CD4-positive, alpha-beta T cell treated with Interleukin-6 for 4 hours (primary cell): ENCODE results near the gene PHC2.

ENCODE experiments used
- DNase-seq: peaks from one replicate; pipeline ENCODE4 v3.0.0-alpha.2; 2020; ENCODE audit warnings: mixed read lengths

The PHC2 gene

DNA sequence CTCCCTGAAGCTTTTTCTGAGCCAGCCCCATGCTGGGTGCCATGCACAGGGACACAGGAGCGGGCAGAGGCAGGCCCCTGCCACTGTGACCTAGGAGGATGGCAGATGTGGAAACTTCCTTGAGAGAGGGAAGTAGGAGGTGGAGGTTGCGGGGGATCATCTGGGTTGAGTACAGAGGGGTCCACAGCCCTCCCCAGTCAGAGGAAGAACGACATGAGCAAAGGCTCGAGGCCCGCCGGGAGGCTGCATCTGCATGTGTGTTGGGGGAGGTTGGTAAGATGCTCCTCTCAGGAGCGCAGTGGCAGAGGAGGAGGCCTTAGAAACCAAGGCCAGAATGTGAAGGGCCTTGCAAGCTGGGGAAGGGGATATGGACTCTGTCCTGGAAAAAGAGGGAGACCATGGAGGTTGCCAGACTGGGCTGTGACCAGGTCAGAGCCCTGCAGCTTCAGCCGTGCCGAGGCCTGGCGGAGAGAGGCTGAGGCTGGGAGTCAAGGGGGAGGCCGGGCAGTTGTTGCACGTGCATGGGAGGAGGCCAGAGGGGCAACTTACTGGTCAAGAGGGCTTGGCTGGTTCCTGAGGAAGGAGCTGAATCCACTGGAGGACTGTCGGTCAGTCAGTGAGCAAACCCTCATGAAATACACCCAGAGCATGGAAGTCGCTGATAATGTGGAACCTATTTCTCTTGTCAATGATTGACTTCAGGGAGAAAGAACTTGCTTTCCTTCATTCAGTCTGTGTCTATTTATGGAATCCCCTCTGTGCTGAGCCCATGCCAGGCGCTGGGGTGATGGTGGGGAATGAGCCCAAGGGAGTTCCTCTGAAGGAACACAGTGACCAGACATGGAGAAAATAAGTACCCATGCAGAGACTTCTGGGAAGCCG lies 141.7 kb downstream of the PHC2 start:
- no peak for DNase-seq

DNA sequence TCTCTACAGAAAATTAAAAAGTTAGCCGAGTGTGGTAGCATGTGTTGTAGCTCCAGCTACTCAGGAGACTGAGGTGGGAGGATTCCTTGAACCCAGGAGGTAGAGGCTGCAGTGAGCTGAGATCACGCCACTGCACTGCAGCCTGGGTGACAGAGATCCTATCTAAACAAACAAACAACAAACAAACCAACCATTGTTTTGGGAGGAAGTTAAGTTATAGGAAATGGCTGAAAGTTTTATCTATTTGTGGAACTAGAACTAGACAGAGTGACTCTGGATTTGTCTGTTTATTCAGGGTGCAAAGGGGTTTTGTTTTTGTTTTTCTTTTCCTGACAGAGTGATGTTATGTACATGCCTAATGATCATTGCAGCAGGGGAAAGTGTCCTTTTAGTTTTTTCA lies 143.6 kb downstream of the PHC2 start:
- DNase-seq, result no peak

DNA sequence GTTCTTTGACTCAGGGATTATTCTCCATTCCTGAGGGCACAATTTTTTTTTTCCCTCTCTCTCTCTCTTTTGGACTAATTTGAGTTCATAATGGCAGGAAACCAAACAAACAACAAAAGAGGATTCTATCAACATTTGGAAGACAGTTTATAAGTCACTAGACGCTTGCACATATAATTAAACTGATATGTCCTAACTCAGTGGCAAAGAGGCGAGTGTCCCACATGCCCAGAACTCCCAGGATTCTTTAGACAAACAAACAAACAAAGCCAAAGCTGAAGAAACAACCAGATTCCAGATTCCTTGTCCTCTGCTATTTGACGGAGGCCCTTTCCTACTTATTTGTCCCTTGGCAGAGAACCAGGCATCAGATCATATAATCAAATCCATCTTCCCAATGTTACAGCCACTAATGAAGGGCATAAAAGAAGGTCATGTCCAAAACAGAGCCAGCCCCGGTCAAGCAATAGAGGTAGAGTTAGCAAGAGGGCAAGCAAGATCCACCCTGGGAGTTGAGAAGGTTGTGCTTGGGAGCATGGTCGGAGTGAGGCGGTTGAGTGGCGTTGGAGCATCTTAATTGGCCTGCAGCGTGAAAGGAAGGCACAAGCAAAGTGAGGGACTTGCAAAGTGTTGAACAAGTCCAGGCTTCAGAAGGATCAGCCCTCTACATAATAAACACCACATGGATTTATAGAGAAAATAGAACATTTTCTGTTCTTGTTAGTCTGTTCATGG lies 144.3 kb downstream of the PHC2 start:
- no peak for DNase-seq

DNA sequence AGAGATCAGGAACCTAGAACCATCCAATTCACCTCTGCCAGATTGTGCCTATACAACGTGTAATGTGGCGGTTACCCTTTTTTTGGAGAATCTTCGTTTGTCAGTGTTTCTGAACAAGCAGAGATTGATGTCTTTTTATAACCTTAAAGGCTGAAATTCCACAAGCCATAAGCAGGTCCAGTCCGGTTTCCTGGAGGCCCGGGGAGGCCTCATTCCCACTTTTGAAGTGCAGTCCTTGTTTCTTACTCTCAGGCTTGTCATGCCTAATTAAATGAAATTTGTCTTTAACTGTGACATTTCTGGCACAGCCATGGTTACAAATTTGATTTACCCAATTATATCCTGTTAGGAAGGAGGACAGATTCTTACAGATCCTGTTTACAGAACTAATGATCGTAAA lies 146.8 kb downstream of the PHC2 start:
- no peak for DNase-seq

DNA sequence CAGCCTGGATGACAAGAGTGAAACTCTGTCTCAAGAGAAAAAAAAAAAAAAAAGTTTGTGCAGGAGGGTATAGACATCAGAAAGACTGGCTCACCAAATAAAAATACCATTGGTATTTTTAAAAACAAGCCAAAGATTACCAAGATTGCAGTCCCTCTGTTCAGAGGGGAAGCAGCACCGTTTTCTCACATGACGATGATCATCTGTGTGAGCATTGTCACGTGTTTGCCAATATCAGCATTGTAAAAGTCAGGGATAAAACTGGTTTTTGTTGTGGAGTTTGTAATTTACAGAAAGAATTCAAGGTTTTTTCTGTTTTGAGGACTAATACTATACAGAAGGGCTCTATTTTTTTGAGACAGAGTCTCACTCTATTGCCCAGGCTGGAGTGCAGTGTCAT lies 148.1 kb downstream of the PHC2 start:
- no peak for DNase-seq

DNA sequence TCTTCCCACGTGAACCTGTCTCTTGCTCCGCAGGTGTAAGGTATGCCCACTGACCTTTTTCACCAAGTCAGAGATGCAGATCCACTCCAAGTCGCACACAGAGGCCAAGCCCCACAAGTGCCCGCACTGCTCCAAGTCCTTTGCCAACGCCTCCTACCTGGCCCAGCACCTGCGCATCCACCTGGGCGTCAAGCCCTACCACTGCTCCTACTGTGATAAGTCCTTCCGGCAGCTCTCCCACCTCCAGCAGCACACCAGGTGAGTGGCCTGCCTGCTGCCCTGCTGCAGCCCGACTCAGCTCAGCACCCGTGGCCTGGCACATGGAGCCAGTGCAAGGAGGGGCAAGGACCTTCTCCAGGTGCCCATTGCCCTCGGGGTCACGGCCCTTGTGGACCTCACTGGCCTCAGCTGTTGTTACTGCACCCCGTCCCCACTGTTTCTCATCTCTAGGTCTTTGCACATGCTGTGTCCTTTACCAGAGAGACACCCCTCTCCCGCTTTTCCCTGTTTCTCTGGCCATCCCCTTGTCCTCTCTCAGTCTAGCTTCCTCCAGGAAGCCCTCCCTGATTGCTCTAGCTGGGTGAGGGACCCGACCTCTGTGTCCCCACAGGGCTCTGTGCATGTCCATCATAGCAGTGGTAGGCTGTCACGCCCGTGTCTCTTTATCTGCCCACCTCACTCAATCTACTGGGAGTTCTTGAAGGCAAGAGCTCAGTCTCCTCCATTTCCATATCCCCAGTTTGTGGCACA lies 149.2 kb downstream of the PHC2 start:
- no peak for DNase-seq

DNA sequence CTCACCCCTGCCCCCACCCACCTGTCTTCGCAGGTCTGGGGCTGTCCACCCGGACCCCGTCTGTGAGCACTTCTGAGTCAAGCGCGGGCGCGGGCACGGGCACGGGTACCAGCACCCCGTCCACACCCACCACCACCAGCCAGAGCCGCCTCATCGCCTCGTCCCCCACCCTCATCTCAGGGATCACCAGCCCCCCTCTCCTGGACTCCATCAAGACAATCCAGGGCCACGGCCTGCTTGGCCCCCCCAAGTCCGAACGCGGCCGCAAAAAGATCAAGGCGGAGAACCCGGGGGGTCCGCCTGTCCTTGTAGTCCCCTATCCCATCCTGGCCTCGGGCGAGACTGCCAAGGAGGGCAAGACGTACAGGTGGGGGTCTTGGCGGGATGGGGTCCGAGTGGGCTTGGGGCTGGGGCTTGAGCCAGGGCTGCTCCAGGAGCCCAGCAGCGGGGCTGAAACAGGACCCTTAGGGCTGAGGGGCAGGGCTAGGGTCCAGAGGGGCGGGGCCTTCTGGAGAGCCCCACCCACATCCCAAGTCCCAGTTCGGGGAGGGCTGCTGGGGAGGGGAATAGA lies 150.7 kb downstream of the PHC2 start:
- no peak for DNase-seq

DNA sequence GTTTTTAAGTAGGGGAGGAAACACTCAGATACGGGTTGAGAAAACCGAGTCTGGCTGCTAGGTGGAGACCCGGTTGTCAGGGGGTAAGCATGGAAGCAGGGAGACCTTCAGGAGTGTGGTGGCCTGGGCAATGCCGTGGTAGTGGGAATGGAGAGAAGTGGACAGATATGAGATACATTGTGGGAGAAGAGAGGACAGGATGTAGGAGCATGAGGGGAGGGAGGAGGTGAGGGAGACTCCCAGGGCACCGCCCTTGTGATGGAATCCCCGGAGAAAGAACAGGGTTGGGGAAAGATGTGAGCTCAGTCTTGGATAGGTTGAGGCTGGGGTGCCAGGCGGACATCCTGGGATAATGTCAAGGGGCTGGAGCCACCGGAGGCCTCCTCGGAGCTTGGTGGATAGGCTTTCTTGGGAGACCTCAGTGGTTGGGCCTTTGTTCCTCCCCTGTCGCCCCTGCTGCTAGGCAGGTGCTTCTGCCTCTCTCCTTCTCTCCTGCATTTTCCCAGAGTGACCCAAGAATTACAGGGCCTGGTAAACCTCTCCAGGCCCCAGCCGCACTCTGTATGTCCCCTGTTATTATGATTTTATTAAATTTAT lies 153.3 kb downstream of the PHC2 start:
- no peak for DNase-seq

DNA sequence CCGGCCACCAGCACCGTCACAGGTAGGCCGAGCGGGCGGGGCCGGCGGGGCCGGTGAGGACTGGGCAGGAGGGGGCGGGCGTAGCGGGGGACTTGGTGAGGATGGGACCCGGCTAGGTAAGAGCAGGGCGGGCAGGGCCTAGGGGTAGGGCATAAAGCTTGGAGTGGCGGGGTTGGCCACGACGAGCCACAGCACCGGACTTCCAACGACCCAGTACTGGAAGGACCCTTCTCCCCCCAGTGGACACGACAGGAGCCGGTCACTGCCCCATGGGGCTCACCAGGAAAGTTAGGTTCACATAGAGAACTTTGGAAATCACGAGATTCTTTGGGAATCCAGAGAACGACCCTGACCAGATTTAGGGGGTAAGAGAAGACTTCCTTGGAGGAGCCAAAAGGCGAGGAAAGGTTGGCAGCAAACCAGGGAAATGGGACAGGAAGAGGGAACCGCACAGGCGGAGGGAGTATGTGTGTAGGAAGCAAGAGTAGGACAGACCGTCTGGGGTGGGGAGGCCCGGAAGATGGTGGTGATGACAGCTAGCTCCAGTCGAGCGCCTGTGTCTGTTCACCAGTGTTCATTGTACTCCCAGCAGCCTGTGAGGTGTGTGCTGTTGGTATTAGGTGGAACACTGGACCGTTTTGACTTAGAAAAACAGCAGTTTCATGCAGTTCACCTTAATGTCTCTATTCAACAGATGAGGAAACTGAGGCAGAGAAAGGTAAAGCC lies 154.2 kb downstream of the PHC2 start:
- DNase-seq, result no peak

DNA sequence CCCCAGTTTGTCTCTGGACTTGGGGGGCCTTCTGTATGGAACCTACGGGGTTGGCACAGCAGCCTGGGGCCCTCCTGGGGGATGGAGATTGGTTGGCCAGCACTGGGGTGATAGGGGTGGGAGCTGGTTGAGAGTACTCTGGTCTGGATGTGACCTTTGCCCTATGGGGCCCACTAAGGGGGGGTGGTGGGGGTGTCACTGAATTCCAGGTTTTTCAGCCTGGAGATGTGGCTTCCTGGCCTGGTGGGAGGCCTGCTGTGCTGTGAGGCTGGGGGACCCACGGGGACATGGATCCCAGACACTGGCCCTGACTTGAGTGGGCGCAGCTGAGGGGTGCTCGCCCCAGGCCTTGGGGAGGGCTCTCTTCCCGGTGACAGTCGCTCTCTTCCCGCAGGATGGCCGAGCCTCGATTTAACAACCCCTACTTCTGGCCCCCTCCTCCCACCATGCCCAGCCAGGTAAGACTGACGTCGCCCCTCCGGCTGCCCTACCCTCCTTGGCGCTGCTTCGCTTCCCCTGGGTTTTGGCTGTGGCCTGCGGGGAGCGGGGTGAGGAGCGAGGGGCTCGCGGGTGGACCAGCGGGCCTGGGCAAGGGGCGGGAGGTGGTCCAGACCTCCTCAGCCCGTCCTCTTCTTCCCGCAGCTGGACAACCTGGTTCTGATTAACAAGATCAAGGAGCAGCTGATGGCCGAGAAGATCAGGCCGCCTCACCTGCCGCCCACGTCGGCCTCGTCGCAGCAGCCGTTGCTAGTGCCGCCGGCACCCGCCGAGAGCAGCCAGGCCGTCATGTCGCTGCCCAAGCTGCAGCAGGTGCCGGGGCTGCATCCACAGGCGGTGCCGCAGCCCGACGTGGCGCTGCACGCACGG lies 155.0 kb downstream of the PHC2 start:
- DNase-seq, result no peak

DNA sequence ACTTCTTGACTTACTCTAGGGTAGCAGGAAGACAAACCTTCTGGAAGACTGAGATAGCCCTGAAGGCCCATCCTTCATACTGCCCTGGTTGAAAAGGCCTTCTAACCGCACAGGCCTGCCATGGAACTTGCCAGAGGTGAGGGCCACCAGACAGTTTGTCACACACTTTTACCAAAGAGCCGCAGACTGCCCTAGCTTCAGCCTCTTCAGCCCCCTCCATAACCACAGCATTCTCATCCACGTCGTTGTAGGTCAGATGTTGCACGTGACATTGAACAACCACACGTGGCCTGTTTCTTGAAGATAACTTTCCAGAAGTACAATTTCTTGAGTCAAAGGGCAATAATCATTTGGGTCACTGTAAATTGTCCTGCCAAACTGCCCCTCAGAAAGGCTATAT lies 155.7 kb downstream of the PHC2 start:
- no peak for DNase-seq

DNA sequence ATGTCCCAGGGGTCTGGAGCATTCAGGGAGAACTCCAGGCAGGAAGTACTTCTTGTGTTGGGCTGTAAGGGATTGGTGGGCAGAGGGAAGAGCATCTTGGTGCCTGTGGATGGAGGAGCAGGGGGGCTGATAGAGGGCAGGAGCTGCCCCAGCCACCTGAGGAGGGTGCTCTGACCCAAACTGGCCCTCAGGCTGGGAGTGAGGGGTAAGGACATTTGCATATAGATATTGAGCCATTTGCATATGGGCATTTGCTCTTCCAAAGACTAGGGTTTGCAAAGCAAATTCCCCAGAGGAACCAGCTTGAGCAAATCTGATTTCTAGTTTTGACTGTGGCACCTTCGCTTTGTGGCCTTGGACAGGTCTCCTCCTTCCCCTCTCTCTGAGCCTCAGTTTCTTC lies 156.4 kb downstream of the PHC2 start:
- no peak for DNase-seq

DNA sequence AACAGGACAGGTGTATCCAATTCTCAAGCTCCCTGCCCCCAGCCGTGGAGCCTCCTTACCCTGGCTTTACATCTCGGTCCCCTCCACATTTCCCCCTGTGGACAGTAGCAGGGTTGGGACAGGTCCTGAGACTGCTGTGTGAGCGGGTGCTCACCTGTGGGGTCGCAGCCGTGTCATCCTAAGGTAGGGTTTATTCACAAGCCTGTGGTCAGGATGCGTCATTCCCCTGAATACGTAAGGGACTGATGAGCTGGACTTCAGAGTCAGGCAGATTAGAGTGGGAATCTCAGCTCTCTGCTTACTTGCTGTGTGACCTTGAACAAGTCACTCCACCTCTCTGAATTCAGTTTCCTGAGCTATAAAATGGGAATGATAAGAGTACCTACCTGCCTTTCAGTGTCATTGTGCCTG lies 156.9 kb downstream of the PHC2 start:
- no peak for DNase-seq
